Endometrium (tissue), 2 donors: ENCODE measurements around the gene SLC6A13.

Source experiments
- FAIRE-seq: peaks from 2 replicates; lab custom pipeline; 2012; peaks lifted over from hg19 to GRCh38; lab: Jason Lieb, UNC
- donor health status: control.
- donor health status: control.

The SLC6A13 gene

GRCh38 chr12:214003-214741, 48.5 kb downstream of the SLC6A13 start, which contains the start of gene SLC6A12:
Gene SLC6A12 (minus strand): TSS chr12:214157. CDS start chr12:209986, 4,171 bp downstream.
- no peak for FAIRE-seq

GRCh38 chr12:213527-213932, 49.1 kb downstream of the SLC6A13 start:
- no peak for FAIRE-seq

GRCh38 chr12:212715-213526, 49.7 kb downstream of the SLC6A13 start:
- no peak for FAIRE-seq

- FAIRE-seq = no peak
Measured at GRCh38 chr12:212415-212714, 50.3 kb downstream of the SLC6A13 start.

- FAIRE-seq = no peak
Measured at GRCh38 chr12:211639-212414, 50.8 kb downstream of the SLC6A13 start.

- FAIRE-seq = no peak
Measured at GRCh38 chr12:211142-211465, 51.5 kb downstream of the SLC6A13 start.

GRCh38 chr12:210277-211141, 52.1 kb downstream of the SLC6A13 start:
- no peak for FAIRE-seq

- no peak for FAIRE-seq
Measured at GRCh38 chr12:209851-210250, 52.8 kb downstream of the SLC6A13 start.

- no peak for FAIRE-seq
Measured at GRCh38 chr12:209246-209645, 53.4 kb downstream of the SLC6A13 start.

GRCh38 chr12:208813-209212, 53.8 kb downstream of the SLC6A13 start:
- FAIRE-seq = no peak

GRCh38 chr12:207804-208203, 54.8 kb downstream of the SLC6A13 start:
- FAIRE-seq = no peak

GRCh38 chr12:206746-207440, 55.7 kb downstream of the SLC6A13 start:
- no peak for FAIRE-seq

- no peak for FAIRE-seq
Measured at GRCh38 chr12:205026-205425, 57.6 kb downstream of the SLC6A13 start.

GRCh38 chr12:204261-204678, 58.4 kb downstream of the SLC6A13 start:
- FAIRE-seq = no peak

GRCh38 chr12:203462-204260, 59.0 kb downstream of the SLC6A13 start:
- FAIRE-seq = no peak

GRCh38 chr12:203074-203461, 59.6 kb downstream of the SLC6A13 start:
- FAIRE-seq = no peak

GRCh38 chr12:202081-202731, 60.4 kb downstream of the SLC6A13 start:
- FAIRE-seq = no peak

GRCh38 chr12:201361-201760, 61.3 kb downstream of the SLC6A13 start:
- no peak for FAIRE-seq

GRCh38 chr12:198705-199104, 63.9 kb downstream of the SLC6A13 start:
- no peak for FAIRE-seq
